SK-N-SH (cell line): ENCODE measurements around the gene NDFIP1.

ENCODE experiments used
- CTCF ChIP-seq: fragments of 200-600 bp; sonication (generic); IDR thresholded peaks from 2 replicates; pipeline ENCODE4 v1.6.1; 2017; ENCODE audit warnings: antibody characterized with exemption, mild to moderate bottlenecking, moderate library complexity
- TEAD4 ChIP-seq: IDR thresholded peaks from 2 replicates; pipeline ENCODE4 v1.4.0; 2012; ENCODE audit warnings: mild to moderate bottlenecking, borderline replicate concordance; ENCODE audit not compliant: insufficient read depth

GRCh38 chr5:142184988-142185387, 76.4 kb downstream of the NDFIP1 start:
- TF ChIP-seq CTCF (no peak), TEAD4 (no peak)
